Smooth muscle cell (in vitro differentiated cells): ENCODE results near the gene ABCB9. TPM values are rescaled to one million over a fixed set of nuclear protein-coding genes. Genes with fewer than 3 reads are reported as not detected.

Experiments used
- DNase-seq: peaks from one replicate; lab custom pipeline; 2025; ENCODE audit not compliant: unreplicated experiment; lab: John Stamatoyannopoulos, UW
- H2AFZ ChIP-seq: fragments of 200-600 bp; sonication (generic); 2 replicates; pipeline ENCODE4 v1.6.0; 2016; ENCODE audit warnings: antibody characterized with exemption, low read depth, mild to moderate bottlenecking
- H3F3A ChIP-seq: fragments of 200-600 bp; sonication (generic); 2 replicates; pipeline ENCODE4 v1.6.0; 2017; ENCODE audit warnings: antibody characterized with exemption, low read depth
- H3K27ac ChIP-seq: fragments of 200-600 bp; sonication (generic); 2 replicates; pipeline ENCODE4 v1.5.1; 2016; ENCODE audit warnings: low read depth, mild to moderate bottlenecking
- H3K27me3 ChIP-seq: fragments of 200-600 bp; sonication (generic); 2 replicates; pipeline ENCODE4 v1.6.1; 2016; ENCODE audit warnings: low read depth, mild to moderate bottlenecking
- H3K36me3 ChIP-seq: fragments of 200-600 bp; sonication (generic); 2 replicates; pipeline ENCODE4 v1.5.1; 2016; ENCODE audit warnings: low read depth
- H3K4me1 ChIP-seq: fragments of 200-600 bp; sonication (generic); 2 replicates; pipeline ENCODE4 v1.5.1; 2016; ENCODE audit warnings: low read depth
- H3K4me2 ChIP-seq: fragments of 200-600 bp; sonication (generic); 2 replicates; pipeline ENCODE4 v1.6.0; 2016; ENCODE audit warnings: mild to moderate bottlenecking
- H3K4me3 ChIP-seq: fragments of 200-600 bp; sonication (generic); 2 replicates; pipeline ENCODE4 v1.5.1; 2016; ENCODE audit warnings: mild to moderate bottlenecking
- H3K79me2 ChIP-seq: fragments of 200-600 bp; sonication (generic); 2 replicates; pipeline ENCODE4 v1.6.0; 2016; ENCODE audit warnings: low read depth, mild to moderate bottlenecking
- H3K9ac ChIP-seq: fragments of 200-600 bp; sonication (generic); 2 replicates; pipeline ENCODE4 v1.6.0; 2016; ENCODE audit warnings: low read depth
- H3K9me3 ChIP-seq: fragments of 200-600 bp; sonication (generic); replicated peaks from 2 replicates; pipeline ENCODE4 v1.5.1; 2016; ENCODE audit warnings: low read depth
- H4K20me1 ChIP-seq: fragments of 200-600 bp; sonication (generic); 2 replicates; pipeline ENCODE4 v1.6.0; 2016; ENCODE audit warnings: low read depth
- CTCF ChIP-seq: fragments of 200-600 bp; sonication (generic); IDR thresholded peaks from 2 replicates; pipeline ENCODE4 v1.5.1; 2017; ENCODE audit warnings: borderline replicate concordance, mild to moderate bottlenecking, antibody characterized with exemption; ENCODE audit not compliant: insufficient read depth, poor library complexity, severe bottlenecking
- WGBS: methylation state at CpG from one replicate; pipeline ENCODE4 v1.1.7; 2016; ENCODE audit warnings: low lambda C conversion rate; 5-methylcytosine and 5-hydroxymethylcytosine counted together
- polyA plus RNA-seq: library from polyadenylated mRNA; unstranded; fragments of >200 nt; fragmentation: Nextera tagmentation; extraction: Ambion mirVana; gene quantifications from 2 replicates; pipeline ENCODE4 v1.2.1, GENCODE V29; 2016
- total RNA-seq: library from RNA; depleted of rRNA; stranded (reverse); fragments of >200 nt; gene quantifications from 2 replicates; pipeline ENCODE4 v1.2.3, GENCODE V29; 2014

Gene ABCB9
- total and polyA plus RNA-seq, 2 experiments from 2014 or later = 8.0 to 8.2 TPM

GRCh38 chr12:122992386-122992785 is 26.1 kb upstream of the ABCB9 start:
- 97% methylated on average over 18 of the region's 19 CpGs for WGBS
- H3K27me3 ChIP-seq = no peaks in the 10 kb centered on the region
- no peaks in the 10 kb centered on the region for H3K4me1 ChIP-seq
- no peak overlapping the region for H3K9ac ChIP-seq
- no peaks in the 10 kb centered on the region for H4K20me1 ChIP-seq
- no peak overlapping the region for H3K4me2 ChIP-seq
- H3K4me3 ChIP-seq = no peak overlapping the region
- no peaks in the 10 kb centered on the region for H3K36me3 ChIP-seq
- H2AFZ ChIP-seq = no peak overlapping the region
- TF ChIP-seq CTCF = no peak
- H3K9me3 ChIP-seq = no peaks in the 10 kb centered on the region
- DNase-seq = no peak
- no peaks in the 10 kb centered on the region for H3F3A ChIP-seq
- no peaks in the 10 kb centered on the region for H3K79me2 ChIP-seq
- no peak overlapping the region for H3K27ac ChIP-seq

- Histone ChIP-seq H3K79me2 (no peaks in the 10 kb centered on the region), H3K9me3 (no peaks in the 10 kb centered on the region), H3K4me2 (no peak overlapping the region), H2AFZ (no peak overlapping the region), H3K9ac (no peak overlapping the region), H3K36me3 (no peaks in the 10 kb centered on the region), H3K4me1 (no peaks in the 10 kb centered on the region), H3K4me3 (no peak overlapping the region), H3F3A (no peaks in the 10 kb centered on the region), H4K20me1 (no peaks in the 10 kb centered on the region), H3K27me3 (no peaks in the 10 kb centered on the region), H3K27ac (no peak overlapping the region)
- no peak for DNase-seq
- TF ChIP-seq CTCF = no peak
- WGBS = 89% methylated on average over 26 of the region's 27 CpGs
Observed at GRCh38 chr12:122991623-122992275, 25.5 kb upstream of the ABCB9 start.

GRCh38 chr12:122990961-122991622 is 24.8 kb upstream of the ABCB9 start:
- H3K4me1 ChIP-seq = no peaks in the 10 kb centered on the region
- H3K9me3 ChIP-seq = no peaks in the 10 kb centered on the region
- no peak overlapping the region for H3K4me3 ChIP-seq
- H3K9ac ChIP-seq = no peak overlapping the region
- H4K20me1 ChIP-seq = no peaks in the 10 kb centered on the region
- WGBS = 95% methylated on average over 13 of the region's 13 CpGs
- H3K79me2 ChIP-seq = no peaks in the 10 kb centered on the region
- no peak for DNase-seq
- H3K27me3 ChIP-seq = no peaks in the 10 kb centered on the region
- H3K4me2 ChIP-seq = no peak overlapping the region
- no peaks in the 10 kb centered on the region for H3K36me3 ChIP-seq
- no peaks in the 10 kb centered on the region for H3F3A ChIP-seq
- no peak for TF ChIP-seq CTCF
- H2AFZ ChIP-seq = no peak overlapping the region
- H3K27ac ChIP-seq = no peak overlapping the region
